Mucosa of stomach (tissue), 1 donor: ENCODE results near the gene CEMIP2.

Source experiments
- H3K27me3 ChIP-seq: one replicate; pipeline ENCODE4 v1.7.0; 2013; ENCODE audit warnings: mild to moderate bottlenecking, low read length; ENCODE audit not compliant: control insufficient read depth, insufficient read depth
- H3K36me3 ChIP-seq: one replicate; pipeline ENCODE4 v1.7.0; 2013; ENCODE audit warnings: low read length; ENCODE audit not compliant: control insufficient read depth, insufficient read depth
- H3K4me1 ChIP-seq: one replicate; pipeline ENCODE4 v1.7.0; 2013; ENCODE audit warnings: mild to moderate bottlenecking, low read length; ENCODE audit not compliant: control insufficient read depth, insufficient read depth
- H3K4me3 ChIP-seq: one replicate; pipeline ENCODE4 v1.7.0; 2013; ENCODE audit warnings: low read length
- H3K9ac ChIP-seq: one replicate; pipeline ENCODE4 v1.7.0; 2013; ENCODE audit warnings: mild to moderate bottlenecking, low read length, moderate library complexity
- H3K9me3 ChIP-seq: one replicate; pipeline ENCODE4 v1.7.0; 2013; ENCODE audit warnings: mild to moderate bottlenecking, low read length, moderate library complexity; ENCODE audit not compliant: control insufficient read depth
- donor health status: Pancreatic carcinoma.

CEMIP2 gene

DNA sequence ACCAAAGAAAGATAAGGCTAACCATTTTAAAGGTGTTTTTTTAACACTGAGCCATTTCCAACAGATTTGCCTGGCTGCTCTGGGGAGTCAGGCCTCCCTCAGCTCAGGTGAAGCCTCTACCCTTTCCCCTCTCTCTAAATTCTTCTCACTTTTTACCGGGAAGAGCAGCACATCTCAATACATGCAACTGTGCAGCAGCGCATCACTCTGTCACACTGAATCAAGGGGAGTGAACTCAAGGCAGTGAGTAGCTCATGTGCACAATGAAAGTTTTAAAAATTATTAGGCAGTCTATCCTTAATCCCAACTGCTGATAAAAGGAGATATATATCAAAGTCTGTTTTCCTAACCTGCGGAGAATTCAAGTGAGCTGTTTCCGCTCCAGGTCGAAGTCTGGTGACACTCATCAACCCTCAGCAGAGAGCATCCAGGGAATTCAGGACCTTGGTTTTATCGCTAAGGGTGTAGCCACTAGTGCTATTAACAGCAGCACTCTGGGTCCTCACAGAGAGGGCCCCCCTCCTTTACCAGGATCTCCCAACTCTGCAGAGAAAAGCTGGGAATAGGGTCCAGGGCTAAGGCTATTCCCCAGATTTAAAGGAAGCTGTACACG, 1.0 kb downstream of the CEMIP2 start:
- peak overlapping the region; percentile 73 for H3K4me3 ChIP-seq
- H3K9me3 ChIP-seq: no peaks in the 10 kb centered on the region
- peaks cover 30% of the 10 kb centered on the region for H3K4me1 ChIP-seq
- peak overlapping the region; percentile 89 for H3K9ac ChIP-seq
- no peaks in the 10 kb centered on the region for H3K36me3 ChIP-seq
- H3K27me3 ChIP-seq: no peaks in the 10 kb centered on the region

DNA sequence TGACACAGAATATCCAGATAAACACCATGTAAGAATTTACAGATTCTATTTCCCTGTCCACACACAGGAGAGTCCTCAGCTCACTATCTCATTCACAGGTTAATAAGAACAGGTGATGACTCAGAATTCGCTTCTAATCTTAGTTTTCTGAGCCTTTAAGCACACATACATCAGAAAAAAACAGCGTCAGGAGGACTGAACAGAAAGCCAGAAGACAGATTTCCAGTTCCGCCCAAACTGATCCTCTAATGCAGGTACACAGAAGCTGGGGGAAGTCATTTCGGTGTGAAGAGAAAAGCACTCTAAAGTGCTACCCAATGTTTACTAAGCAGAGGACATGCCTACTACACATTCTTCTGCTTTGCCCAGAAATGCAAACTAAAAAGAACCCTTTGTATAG, 1.6 kb downstream of the CEMIP2 start:
- H3K36me3 ChIP-seq: no peaks in the 10 kb centered on the region
- H3K27me3 ChIP-seq: no peaks in the 10 kb centered on the region
- peaks cover 34% of the 10 kb centered on the region for H3K4me1 ChIP-seq
- no peaks in the 10 kb centered on the region for H3K9me3 ChIP-seq
- H3K4me3 ChIP-seq: peak overlapping the region; percentile 73
- H3K9ac ChIP-seq: peak overlapping the region; percentile 89

DNA sequence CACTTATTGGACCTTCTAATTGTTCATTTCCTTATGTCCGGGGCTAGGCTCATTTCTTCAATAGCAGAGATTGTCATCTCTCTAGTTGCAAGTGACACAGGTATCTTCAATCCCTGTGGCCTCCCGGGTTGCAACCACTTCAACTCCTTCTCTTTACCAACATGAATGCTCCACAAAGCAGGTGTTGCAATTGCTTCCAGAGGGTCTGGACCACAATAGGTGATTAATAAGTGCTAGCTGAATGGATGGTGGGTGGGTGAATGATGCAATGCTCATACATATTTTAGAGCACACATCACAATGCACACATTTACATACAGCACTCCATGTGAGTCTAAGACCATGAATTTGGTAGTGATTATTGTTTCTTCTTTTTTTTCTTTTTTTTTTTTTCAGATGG, 2.6 kb downstream of the CEMIP2 start:
- Histone ChIP-seq H3K27me3 (no peaks in the 10 kb centered on the region), H3K9me3 (no peaks in the 10 kb centered on the region), H3K36me3 (no peaks in the 10 kb centered on the region), H3K9ac (peak overlapping the region; percentile 42), H3K4me1 (peaks cover 41% of the 10 kb centered on the region), H3K4me3 (no peak overlapping the region)

DNA sequence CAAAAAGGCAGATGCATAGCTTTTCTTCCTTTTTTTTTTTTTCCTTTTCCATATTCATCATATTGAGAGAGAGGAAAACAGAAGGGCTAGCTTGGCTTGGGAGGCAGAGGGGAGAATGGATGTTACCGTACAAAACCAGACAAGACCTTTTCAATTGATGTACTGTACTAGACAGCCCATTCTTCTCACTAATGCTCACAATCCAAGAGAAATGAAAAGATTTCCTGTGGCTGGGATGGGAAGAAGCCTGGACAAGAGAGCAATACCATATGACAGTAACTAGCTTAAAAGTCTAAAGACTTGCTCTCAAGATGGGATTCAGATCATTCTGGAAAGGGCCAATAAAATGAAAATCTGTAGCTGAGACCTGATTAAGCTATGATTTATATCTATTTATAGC, 3.4 kb downstream of the CEMIP2 start:
- Histone ChIP-seq H3K9ac (peak overlapping the region; percentile 42), H3K9me3 (no peaks in the 10 kb centered on the region), H3K4me1 (peaks cover 46% of the 10 kb centered on the region), H3K27me3 (no peaks in the 10 kb centered on the region), H3K36me3 (no peaks in the 10 kb centered on the region), H3K4me3 (no peak overlapping the region)

DNA sequence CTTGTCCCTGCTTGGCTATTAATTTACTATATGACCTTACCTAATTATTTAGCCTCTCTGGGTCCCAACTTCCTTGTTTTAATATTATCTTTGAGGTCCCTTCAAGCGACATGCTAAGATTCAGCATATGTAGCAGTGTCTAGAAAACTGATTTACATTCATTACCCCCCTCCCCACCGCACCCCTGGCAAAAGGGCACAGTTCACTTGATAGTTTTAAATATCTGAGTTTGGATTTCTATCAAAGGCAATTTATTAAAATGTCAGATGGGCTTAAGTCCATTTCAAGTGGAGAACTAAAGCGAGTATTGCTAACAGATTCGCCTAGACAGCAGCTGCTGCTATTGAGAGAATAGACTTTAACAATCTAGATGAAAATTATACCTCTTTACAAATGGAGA, 3.9 kb downstream of the CEMIP2 start:
- no peaks in the 10 kb centered on the region for H3K27me3 ChIP-seq
- H3K36me3 ChIP-seq: no peaks in the 10 kb centered on the region
- peak overlapping the region; percentile 22 for H3K9ac ChIP-seq
- H3K9me3 ChIP-seq: no peaks in the 10 kb centered on the region
- peaks cover 43% of the 10 kb centered on the region for H3K4me1 ChIP-seq
- H3K4me3 ChIP-seq: no peak overlapping the region

DNA sequence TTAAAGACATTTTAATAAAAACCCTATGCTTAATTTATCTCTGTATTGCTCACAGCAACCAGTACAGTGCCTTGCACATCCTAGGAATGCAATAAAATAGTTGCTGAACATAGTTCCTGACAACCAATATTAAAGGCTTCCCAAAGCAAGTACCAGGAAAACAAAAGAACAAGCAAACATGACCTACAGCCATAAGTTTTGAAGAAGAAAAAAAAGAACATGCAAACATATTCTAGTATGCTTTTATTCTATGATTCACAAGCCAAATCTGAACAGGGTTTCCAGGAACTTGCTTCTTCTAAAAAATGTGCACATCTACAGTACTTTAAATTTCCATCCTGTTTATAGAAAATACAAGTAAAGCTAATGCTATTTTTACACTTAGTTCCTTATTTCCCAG, 4.5 kb downstream of the CEMIP2 start:
- H3K27me3 ChIP-seq: no peaks in the 10 kb centered on the region
- H3K36me3 ChIP-seq: no peaks in the 10 kb centered on the region
- no peak overlapping the region for H3K4me3 ChIP-seq
- peaks cover 47% of the 10 kb centered on the region for H3K4me1 ChIP-seq
- H3K9me3 ChIP-seq: no peaks in the 10 kb centered on the region
- H3K9ac ChIP-seq: peak overlapping the region; percentile 22

DNA sequence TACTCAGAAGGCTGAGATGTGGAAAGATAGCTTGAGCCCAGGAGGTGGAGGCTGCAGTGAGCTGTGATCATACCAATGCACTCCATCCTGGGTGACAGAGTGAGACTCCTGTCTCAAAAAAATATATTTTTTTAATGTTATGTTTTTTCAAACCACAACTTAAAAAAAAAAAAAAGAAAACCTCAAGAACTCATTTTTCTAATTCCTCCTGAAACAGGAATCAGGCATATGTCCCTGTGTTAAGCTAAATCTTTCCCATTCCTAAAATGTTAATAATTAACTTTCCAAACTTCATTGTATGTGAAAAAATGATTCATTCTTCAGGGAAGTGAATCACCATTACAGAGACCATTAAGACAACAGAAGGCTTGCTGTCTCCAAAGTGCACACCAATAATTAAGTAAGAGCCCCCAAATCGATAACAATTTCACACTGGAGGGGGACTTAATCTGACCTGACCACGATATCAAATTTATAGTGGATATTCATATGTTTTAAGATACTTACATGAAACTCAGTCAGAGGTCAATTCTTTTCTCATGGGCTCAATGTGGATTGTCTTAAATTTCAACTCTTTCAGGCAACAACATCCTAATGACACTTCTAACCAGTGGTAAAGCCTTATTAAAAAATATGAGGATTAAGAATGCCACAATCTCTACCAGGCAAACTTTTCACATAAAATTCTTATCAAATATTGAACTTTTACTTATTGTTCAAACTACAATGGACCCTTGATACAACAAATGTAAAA, 5.2 kb downstream of the CEMIP2 start:
- no peaks in the 10 kb centered on the region for H3K27me3 ChIP-seq
- peaks cover 47% of the 10 kb centered on the region for H3K4me1 ChIP-seq
- no peak overlapping the region for H3K9ac ChIP-seq
- H3K4me3 ChIP-seq: no peak overlapping the region
- H3K36me3 ChIP-seq: no peaks in the 10 kb centered on the region
- no peaks in the 10 kb centered on the region for H3K9me3 ChIP-seq

DNA sequence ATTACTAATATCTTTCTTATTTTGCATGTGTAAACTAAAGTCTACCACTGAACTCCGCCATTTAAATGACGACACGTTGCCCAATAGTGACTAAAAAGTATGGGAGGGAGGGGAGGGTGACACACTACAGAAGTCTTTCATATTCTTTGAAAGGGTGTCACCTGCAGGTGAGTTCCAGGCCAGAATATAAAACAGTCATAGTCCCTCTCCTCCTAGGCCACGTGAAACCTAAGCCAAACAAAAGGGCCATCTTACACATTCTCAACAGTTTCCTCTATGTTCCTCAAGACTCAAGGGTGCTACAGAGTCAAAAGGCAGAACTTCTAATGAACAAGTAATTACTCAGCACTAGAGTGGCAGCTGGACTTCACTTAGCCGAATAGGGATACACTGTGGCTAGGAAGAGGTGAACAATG, 6.4 kb downstream of the CEMIP2 start:
- Histone ChIP-seq H3K9me3 (no peaks in the 10 kb centered on the region), H3K36me3 (no peaks in the 10 kb centered on the region), H3K4me1 (peaks cover 50% of the 10 kb centered on the region), H3K9ac (no peak overlapping the region), H3K4me3 (no peak overlapping the region), H3K27me3 (no peaks in the 10 kb centered on the region)

DNA sequence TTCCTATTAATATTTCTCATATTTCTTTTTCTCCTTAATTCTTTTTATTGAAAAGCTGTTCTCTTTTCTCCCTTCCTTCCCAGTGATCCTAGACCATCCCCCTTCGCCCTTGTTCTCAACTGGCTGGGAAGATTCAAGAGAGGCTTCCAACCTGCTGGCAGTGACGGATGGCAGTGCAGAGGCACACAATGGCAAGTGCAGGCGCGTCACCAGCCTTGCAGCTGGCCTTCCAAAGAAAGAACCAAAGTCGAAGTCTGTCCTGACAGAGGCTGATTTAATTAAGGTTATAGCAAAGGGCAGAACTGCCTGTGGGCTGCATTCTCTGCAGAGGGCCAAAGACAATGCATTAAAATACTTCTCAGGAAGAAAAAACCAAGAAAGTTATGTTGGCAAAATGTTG, 7.4 kb downstream of the CEMIP2 start:
- Histone ChIP-seq H3K9ac (no peak overlapping the region), H3K4me3 (no peak overlapping the region), H3K36me3 (no peaks in the 10 kb centered on the region), H3K9me3 (no peaks in the 10 kb centered on the region), H3K27me3 (no peaks in the 10 kb centered on the region), H3K4me1 (peaks cover 56% of the 10 kb centered on the region)

DNA sequence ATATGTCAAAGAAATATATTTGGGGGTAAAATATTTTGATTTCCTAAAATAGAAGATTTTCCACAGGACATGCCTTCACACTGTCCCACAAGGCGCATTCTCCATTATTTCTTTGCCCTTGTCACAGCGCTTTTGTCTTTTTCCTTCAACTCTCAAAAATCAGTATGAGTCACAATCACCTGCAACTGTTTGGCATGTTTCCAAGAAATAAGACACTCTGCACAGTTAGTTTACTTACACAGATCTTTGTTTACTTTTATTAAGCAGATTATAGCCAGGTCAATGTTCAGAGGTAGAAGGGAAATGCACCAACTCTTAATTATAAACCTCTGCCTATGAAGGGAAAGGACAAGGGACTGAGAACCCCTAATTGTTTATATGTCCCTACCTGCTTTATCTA, 9.5 kb downstream of the CEMIP2 start:
- H3K36me3 ChIP-seq: no peaks in the 10 kb centered on the region
- peaks cover 50% of the 10 kb centered on the region for H3K4me1 ChIP-seq
- no peak overlapping the region for H3K9ac ChIP-seq
- H3K4me3 ChIP-seq: no peak overlapping the region
- no peaks in the 10 kb centered on the region for H3K27me3 ChIP-seq
- no peaks in the 10 kb centered on the region for H3K9me3 ChIP-seq

DNA sequence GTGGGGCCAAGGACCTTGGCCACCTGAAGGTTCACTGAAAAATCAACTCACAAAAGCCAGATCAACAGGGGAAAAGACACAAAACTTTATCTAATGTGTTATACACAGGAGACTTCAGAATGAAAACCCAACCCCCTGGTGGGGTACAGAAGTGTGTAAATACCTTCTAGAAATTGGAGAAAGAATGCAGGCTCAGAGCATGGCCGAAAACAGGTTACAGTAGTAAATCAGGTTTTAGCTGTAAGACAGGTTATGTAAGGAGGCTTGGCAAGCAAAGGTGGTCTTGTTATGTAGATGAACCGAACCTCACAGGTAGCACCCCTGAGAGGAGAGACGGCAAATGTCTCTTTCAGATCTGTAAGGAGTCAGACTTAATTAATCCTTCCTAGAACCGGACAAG, 10.0 kb downstream of the CEMIP2 start:
- no peak overlapping the region for H3K4me3 ChIP-seq
- no peaks in the 10 kb centered on the region for H3K27me3 ChIP-seq
- H3K9me3 ChIP-seq: no peaks in the 10 kb centered on the region
- H3K9ac ChIP-seq: no peak overlapping the region
- H3K36me3 ChIP-seq: no peaks in the 10 kb centered on the region
- H3K4me1 ChIP-seq: peaks cover 45% of the 10 kb centered on the region

DNA sequence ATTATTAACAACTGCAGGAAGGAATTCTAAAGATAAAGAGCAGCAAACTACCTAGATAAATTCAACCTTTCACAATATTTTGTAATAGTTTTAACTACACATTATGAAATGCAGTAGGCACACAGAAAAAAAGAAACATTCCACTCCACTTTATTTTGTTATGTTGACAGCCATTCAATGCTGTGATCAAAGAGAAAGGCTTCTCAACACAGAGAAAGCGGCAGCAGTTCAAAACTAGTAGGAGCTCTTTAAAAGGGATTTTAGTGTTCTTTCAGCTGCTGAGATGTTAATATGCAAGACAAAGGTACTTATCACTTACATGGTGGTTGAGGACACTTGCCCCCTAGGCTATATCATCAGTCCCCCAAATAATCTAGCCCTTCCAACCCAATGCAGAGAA, 11.6 kb downstream of the CEMIP2 start:
- Histone ChIP-seq H3K36me3 (no peaks in the 10 kb centered on the region), H3K4me1 (peaks cover 33% of the 10 kb centered on the region), H3K4me3 (no peak overlapping the region), H3K9me3 (no peaks in the 10 kb centered on the region), H3K27me3 (no peaks in the 10 kb centered on the region), H3K9ac (no peak overlapping the region)
